Gastroesophageal sphincter (tissue), 3 donors: Measurements from ENCODE around the gene TXNDC11.

Experiments used
- EP300 ChIP-seq: sonication (generic); formaldehyde crosslinking; IDR thresholded peaks from one replicate; pipeline ENCODE4 v1.6.1; 2017; ENCODE audit warnings: antibody characterized with exemption, mild to moderate bottlenecking
- POLR2A ChIP-seq, 2 donors: fragments of 450-650 bp; IDR thresholded peaks; one replicate each; pipeline ENCODE4 v1.6.1; 2017; ENCODE audit warnings: antibody characterized with exemption in 2 of 2, mild to moderate bottlenecking in 2 of 2, moderate library complexity in 1 of 2
- TF ChIP-seq, protein P1 (sequence below), 4 experiments: fragments of 200-600 bp in 2 of 4; fragments of 450-650 bp in 2 of 4; sonication (generic) in 1 of 4; IDR thresholded peaks; one replicate each; pipeline ENCODE4 v1.5.1; 2017 to 2019; ENCODE audit warnings: antibody characterized with exemption in 4 of 4, mild to moderate bottlenecking in 2 of 4, moderate library complexity in 2 of 4

DNA sequence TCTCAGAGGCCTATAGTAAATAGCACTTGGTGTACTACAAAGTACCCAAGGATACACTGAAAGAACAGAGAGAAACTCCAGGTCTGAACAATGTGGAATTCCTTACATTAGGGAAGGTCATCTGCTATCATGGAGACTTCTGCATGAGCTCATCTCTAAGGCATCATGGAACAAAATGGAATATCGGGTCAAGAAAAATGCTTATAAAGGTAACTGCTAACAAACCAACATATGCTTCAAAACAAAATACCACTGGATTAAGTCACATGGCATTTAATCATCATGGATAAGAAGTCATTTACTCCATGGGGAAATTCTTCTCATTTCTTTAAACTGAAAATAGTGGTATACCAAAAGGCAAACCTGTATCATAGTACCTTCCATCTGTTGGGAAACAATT is 34.2 kb downstream of the TXNDC11 start:
- no peak for TF ChIP-seq EP300
- TF ChIP-seq, protein P1, sequence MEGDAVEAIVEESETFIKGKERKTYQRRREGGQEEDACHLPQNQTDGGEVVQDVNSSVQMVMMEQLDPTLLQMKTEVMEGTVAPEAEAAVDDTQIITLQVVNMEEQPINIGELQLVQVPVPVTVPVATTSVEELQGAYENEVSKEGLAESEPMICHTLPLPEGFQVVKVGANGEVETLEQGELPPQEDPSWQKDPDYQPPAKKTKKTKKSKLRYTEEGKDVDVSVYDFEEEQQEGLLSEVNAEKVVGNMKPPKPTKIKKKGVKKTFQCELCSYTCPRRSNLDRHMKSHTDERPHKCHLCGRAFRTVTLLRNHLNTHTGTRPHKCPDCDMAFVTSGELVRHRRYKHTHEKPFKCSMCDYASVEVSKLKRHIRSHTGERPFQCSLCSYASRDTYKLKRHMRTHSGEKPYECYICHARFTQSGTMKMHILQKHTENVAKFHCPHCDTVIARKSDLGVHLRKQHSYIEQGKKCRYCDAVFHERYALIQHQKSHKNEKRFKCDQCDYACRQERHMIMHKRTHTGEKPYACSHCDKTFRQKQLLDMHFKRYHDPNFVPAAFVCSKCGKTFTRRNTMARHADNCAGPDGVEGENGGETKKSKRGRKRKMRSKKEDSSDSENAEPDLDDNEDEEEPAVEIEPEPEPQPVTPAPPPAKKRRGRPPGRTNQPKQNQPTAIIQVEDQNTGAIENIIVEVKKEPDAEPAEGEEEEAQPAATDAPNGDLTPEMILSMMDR (IDR thresholded peaks at IDR 0.05) = no peak
- TF ChIP-seq POLR2A (IDR thresholded peaks at IDR 0.05) = no peak
